Skin of body (tissue), 2 donors: ENCODE measurements around the gene ABCC2. TPM values are rescaled to one million over a fixed set of nuclear protein-coding genes. Genes with fewer than 3 reads are reported as not detected.

Source experiments
- DNase-seq: peaks from one replicate; lab custom pipeline; 2025; lab: John Stamatoyannopoulos, UW
- total RNA-seq: library from RNA; depleted of rRNA; stranded (reverse); fragments of >200 nt; gene quantifications from one replicate; pipeline ENCODE4 v1.2.3, GENCODE V29; 2014

The ABCC2 gene
- total RNA-seq, 1 donor from 2014 or later: 2.1 TPM

- DNase-seq: no peak
Measured at GRCh38 chr10:99770408-99771045, 11.9 kb upstream of the ABCC2 start.

GRCh38 chr10:99775850-99776249 lies 6.6 kb upstream of the ABCC2 start:
- no peak for DNase-seq

- DNase-seq: no peak
Measured at GRCh38 chr10:99777918-99778714, 4.3 kb upstream of the ABCC2 start.

- DNase-seq: peak; percentile 18
Measured at GRCh38 chr10:99779335-99779734, 3.1 kb upstream of the ABCC2 start.

- no peak for DNase-seq
Measured at GRCh38 chr10:99781734-99782429, 558 bp upstream of the ABCC2 start.

GRCh38 chr10:99784016-99784726 lies 1.7 kb downstream of the ABCC2 start:
- DNase-seq: no peak

GRCh38 chr10:99784727-99785441 lies 2.4 kb downstream of the ABCC2 start:
- DNase-seq: no peak

- no peak for DNase-seq
Measured at GRCh38 chr10:99785646-99786045, 3.2 kb downstream of the ABCC2 start.

GRCh38 chr10:99787311-99787710 lies 4.9 kb downstream of the ABCC2 start:
- DNase-seq: no peak

- no peak for DNase-seq
Measured at GRCh38 chr10:99787782-99788445, 5.5 kb downstream of the ABCC2 start.

GRCh38 chr10:99788598-99789256 lies 6.3 kb downstream of the ABCC2 start:
- peak; percentile 87 for DNase-seq

- DNase-seq: no peak
Measured at GRCh38 chr10:99791831-99792230, 9.4 kb downstream of the ABCC2 start.

- DNase-seq: no peak
Measured at GRCh38 chr10:99793819-99794218, 11.4 kb downstream of the ABCC2 start.

- DNase-seq: no peak
Measured at GRCh38 chr10:99796928-99797327, 14.5 kb downstream of the ABCC2 start.

- DNase-seq: no peak
Measured at GRCh38 chr10:99798031-99798430, 15.6 kb downstream of the ABCC2 start.

GRCh38 chr10:99798920-99799319 lies 16.5 kb downstream of the ABCC2 start:
- no peak for DNase-seq

- no peak for DNase-seq
Measured at GRCh38 chr10:99799613-99800012, 17.2 kb downstream of the ABCC2 start.

GRCh38 chr10:99804471-99804870 lies 22.0 kb downstream of the ABCC2 start:
- no peak for DNase-seq

- DNase-seq: no peak
Measured at GRCh38 chr10:99805190-99805589, 22.8 kb downstream of the ABCC2 start.

- DNase-seq: no peak
Measured at GRCh38 chr10:99806091-99806490, 23.7 kb downstream of the ABCC2 start.
